Neutrophil (primary cell): ENCODE results near the gene IRAK1.
A peak's percentile ranks its signal among the peaks of the same experiment; 100 is the strongest.

ENCODE experiments used
- H3K27ac ChIP-seq: fragments of 200-600 bp; sonication (generic); 2 replicates; pipeline ENCODE4 v1.5.1; 2016; ENCODE audit warnings: mild to moderate bottlenecking, moderate library complexity
- H3K27me3 ChIP-seq: fragments of 200-600 bp; sonication (generic); 2 replicates; pipeline ENCODE4 v1.6.0; 2016; ENCODE audit warnings: mild to moderate bottlenecking
- H3K36me3 ChIP-seq: fragments of 200-600 bp; sonication (generic); 2 replicates; pipeline ENCODE4 v1.5.1; 2017
- H3K4me1 ChIP-seq, 2 experiments: fragments of 200-600 bp in 1 of 2; sonication (generic) in 1 of 2; 1 replicate in 1 of 2; 2 replicates in 1 of 2; pipeline versions ENCODE4 v1.5.1 to v1.6.1; 2013 to 2016; ENCODE audit warnings: low read depth in 1 of 2, low read length in 1 of 2, mild to moderate bottlenecking in 1 of 2, moderate library complexity in 1 of 2; ENCODE audit not compliant: control insufficient read depth in 1 of 2, insufficient read depth in 1 of 2
- H3K4me3 ChIP-seq, 2 experiments: fragments of 200-600 bp in 1 of 2; sonication (generic) in 1 of 2; 1 replicate in 1 of 2; 2 replicates in 1 of 2; pipeline ENCODE4 v1.5.1; 2013 to 2016; ENCODE audit warnings: low read depth in 1 of 2, low read length in 1 of 2, mild to moderate bottlenecking in 1 of 2, moderate library complexity in 1 of 2
- H3K9me3 ChIP-seq: fragments of 200-600 bp; sonication (generic); 2 replicates; pipeline ENCODE4 v1.5.1; 2016
- CTCF ChIP-seq: fragments of 200-600 bp; sonication (generic); IDR thresholded peaks from 2 replicates; pipeline ENCODE4 v1.5.1; 2016; ENCODE audit warnings: antibody characterized with exemption

Gene IRAK1

GRCh38 chrX:153965406-153965805 is 54.3 kb downstream of the IRAK1 start:
- H3K9me3 ChIP-seq = no peaks in the 10 kb centered on the region
- H3K4me1 ChIP-seq = peaks cover 46 to 48% of the 10 kb centered on the region in 2 experiments
- peaks cover 8% of the 10 kb centered on the region for H3K36me3 ChIP-seq
- no peak for TF ChIP-seq CTCF
- peak overlapping the region; percentile 99 for H3K27ac ChIP-seq
- H3K4me3 ChIP-seq = no peak overlapping the region
- H3K27me3 ChIP-seq = no peaks in the 10 kb centered on the region

DNA sequence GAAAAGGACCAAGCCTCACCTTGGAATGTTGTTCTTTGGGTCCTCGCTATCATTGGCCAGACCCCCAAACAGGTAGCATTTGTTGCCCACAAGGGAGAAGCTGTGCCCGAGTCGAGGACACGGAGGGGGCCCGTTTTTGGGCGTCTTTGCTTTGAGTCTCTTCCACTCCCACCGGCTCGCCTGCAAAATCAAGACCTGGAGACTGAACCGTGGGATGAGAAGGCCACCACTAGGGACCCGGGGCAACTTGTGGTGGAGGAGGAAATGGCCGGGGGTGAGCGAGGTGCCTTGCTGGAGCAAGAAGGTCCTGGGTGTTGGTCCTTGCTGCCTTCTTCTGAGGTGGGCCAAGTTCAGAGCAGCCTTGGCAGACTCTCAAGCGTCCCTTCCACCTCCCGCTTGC is 55.6 kb downstream of the IRAK1 start:
- no peaks in the 10 kb centered on the region for H3K27me3 ChIP-seq
- peaks cover 19% of the 10 kb centered on the region for H3K36me3 ChIP-seq
- H3K4me1 ChIP-seq = peaks cover 37% of the 10 kb centered on the region in 2 experiments
- H3K27ac ChIP-seq = no peak overlapping the region
- H3K9me3 ChIP-seq = no peaks in the 10 kb centered on the region
- H3K4me3 ChIP-seq = no peak overlapping the region
- TF ChIP-seq CTCF = no peak

DNA sequence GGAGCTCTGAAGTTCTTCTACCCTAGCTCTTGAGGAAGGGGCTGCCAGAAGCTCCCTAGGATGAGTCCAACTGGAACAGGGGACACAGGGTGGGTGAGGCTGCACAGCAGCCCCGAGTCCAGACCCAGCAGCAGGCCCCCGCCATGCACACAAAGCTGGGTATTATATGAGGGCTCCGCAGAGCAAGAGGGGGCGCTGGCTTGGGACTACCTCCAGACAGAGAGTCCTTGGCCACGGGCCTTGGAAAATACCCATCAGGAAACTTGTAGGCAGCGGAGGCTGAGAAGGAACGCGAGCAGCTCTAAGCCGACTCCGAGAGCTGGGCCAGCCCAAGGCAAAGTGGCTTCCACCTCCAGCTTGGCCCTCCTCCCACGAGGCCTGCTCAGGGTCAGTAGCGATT is 56.2 kb downstream of the IRAK1 start:
- no peaks in the 10 kb centered on the region for H3K9me3 ChIP-seq
- H3K4me3 ChIP-seq = no peak overlapping the region
- H3K27ac ChIP-seq = no peak overlapping the region
- no peak for TF ChIP-seq CTCF
- peaks cover 31 to 32% of the 10 kb centered on the region in 2 experiments for H3K4me1 ChIP-seq
- peaks cover 25% of the 10 kb centered on the region for H3K36me3 ChIP-seq
- no peaks in the 10 kb centered on the region for H3K27me3 ChIP-seq

GRCh38 chrX:153961292-153961691 is 58.4 kb downstream of the IRAK1 start:
- Histone ChIP-seq H3K4me3 (no peak overlapping the region), H3K36me3 (peaks cover 47% of the 10 kb centered on the region), H3K4me1 (peaks cover 8 to 9% of the 10 kb centered on the region in 2 experiments), H3K27me3 (no peaks in the 10 kb centered on the region), H3K9me3 (no peaks in the 10 kb centered on the region), H3K27ac (no peak overlapping the region)
- no peak for TF ChIP-seq CTCF

GRCh38 chrX:153960786-153961185 is 58.9 kb downstream of the IRAK1 start:
- Histone ChIP-seq H3K27me3 (no peaks in the 10 kb centered on the region), H3K27ac (no peak overlapping the region), H3K36me3 (peaks cover 53% of the 10 kb centered on the region), H3K4me1 (peaks cover 3 to 4% of the 10 kb centered on the region in 2 experiments), H3K4me3 (no peak overlapping the region), H3K9me3 (no peaks in the 10 kb centered on the region)
- TF ChIP-seq CTCF = no peak
